H1 (cell line): ENCODE measurements around the gene MOK. TPM values are rescaled to one million over a fixed set of nuclear protein-coding genes. Genes with fewer than 3 reads are reported as not detected.

Source experiments
- CTCF ChIA-PET: fragments of 300-600 bp; sonication (Branson Sonifier 250); formaldehyde crosslinking; loops from one replicate; lab custom pipeline; 2021; ENCODE audit not compliant: partially characterized antibody; lab: Charles Lee
- POLR2A ChIA-PET: fragments of 300-600 bp; sonication (Branson Sonifier 250); formaldehyde crosslinking; loops from one replicate; lab custom pipeline; 2021; ENCODE audit warnings: inconsistent platforms; ENCODE audit not compliant: partially characterized antibody; lab: Charles Lee
- DNase-seq, 2 experiments: peaks; one replicate each; pipeline versions ENCODE4 v3.0.0 to v3.0.0-alpha.2; 2010 to 2022; ENCODE audit warnings: low spot score in 2 of 2, low read depth in 1 of 2, mixed read lengths in 1 of 2
- FAIRE-seq: peaks from 2 replicates; lab custom pipeline; 2011; peaks lifted over from hg19 to GRCh38; lab: Jason Lieb, UNC
- H2AFZ ChIP-seq: 2 replicates; pipeline ENCODE4 v1.8.1; 2012; ENCODE audit warnings: low read length, inconsistent platforms
- H2AK5ac ChIP-seq: 2 replicates; pipeline ENCODE4 v1.6.1; 2013; ENCODE audit warnings: low read depth, low read length
- H2BK120ac ChIP-seq: replicated peaks from 2 replicates; pipeline ENCODE3; 2013; ENCODE audit warnings: low read depth, low read length, inconsistent platforms
- H2BK12ac ChIP-seq: 2 replicates; pipeline ENCODE4 v1.6.1; 2013; ENCODE audit warnings: low read depth, low read length
- H2BK15ac ChIP-seq: 2 replicates; pipeline ENCODE4 v1.6.1; 2013; ENCODE audit warnings: low read length
- H2BK20ac ChIP-seq: 2 replicates; pipeline ENCODE4 v1.6.1; 2013; ENCODE audit warnings: low read length
- H2BK5ac ChIP-seq: 2 replicates; pipeline ENCODE4 v1.6.1; 2013; ENCODE audit warnings: low read depth, low read length
- H3K14ac ChIP-seq: 2 replicates; pipeline ENCODE4 v1.6.1; 2013; ENCODE audit warnings: inconsistent platforms; ENCODE audit not compliant: insufficient read length
- H3K18ac ChIP-seq: 2 replicates; pipeline ENCODE4 v1.6.1; 2013; ENCODE audit warnings: low read length; ENCODE audit errors: extremely low read depth
- H3K23ac ChIP-seq: 2 replicates; pipeline ENCODE4 v1.6.1; 2013; ENCODE audit warnings: inconsistent platforms; ENCODE audit not compliant: insufficient read length
- H3K23me2 ChIP-seq: 2 replicates; pipeline ENCODE4 v1.6.1; 2013; ENCODE audit warnings: low read depth, low read length
- H3K27ac ChIP-seq: 2 replicates; pipeline ENCODE4 v1.6.1; 2011; ENCODE audit warnings: low read depth, low read length, inconsistent platforms
- H3K27me3 ChIP-seq, 4 experiments: replicated peaks in 1 of 4; 1 replicate in 1 of 4; 2 replicates in 3 of 4; pipeline versions ENCODE4 v1.6.1 to v1.8.1; 2011 to 2013; ENCODE audit warnings: low read length in 3 of 4, mild to moderate bottlenecking in 3 of 4, inconsistent platforms in 2 of 4, mixed read lengths in 2 of 4, moderate library complexity in 1 of 4; ENCODE audit not compliant: control insufficient read depth in 3 of 4, insufficient read depth in 3 of 4; ENCODE audit errors: extremely low read depth in 1 of 4
- H3K36me3 ChIP-seq, 4 experiments: 2 replicates each; pipeline versions ENCODE4 v1.6.1 to v1.8.1; 2011 to 2013; ENCODE audit warnings: mild to moderate bottlenecking in 4 of 4, low read length in 3 of 4, moderate library complexity in 2 of 4, control low read depth in 1 of 4, inconsistent platforms in 1 of 4; ENCODE audit not compliant: insufficient read depth in 4 of 4, control insufficient read depth in 2 of 4
- H3K4ac ChIP-seq: replicated peaks from 2 replicates; pipeline ENCODE3; 2013; ENCODE audit warnings: low read length, low read depth, mixed read lengths, inconsistent platforms; ENCODE audit not compliant: insufficient read length
- H3K4me1 ChIP-seq, 4 experiments: replicated peaks in 1 of 4; 1 replicate in 1 of 4; 2 replicates in 3 of 4; pipeline versions ENCODE4 v1.6.1 to v1.8.1; 2011 to 2013; ENCODE audit warnings: low read length in 3 of 4, inconsistent platforms in 2 of 4, mixed read lengths in 1 of 4; ENCODE audit not compliant: insufficient read depth in 4 of 4, control insufficient read depth in 3 of 4
- H3K4me2 ChIP-seq, 2 experiments: 2 replicates each; pipeline versions ENCODE4 v1.6.1 to v1.8.1; 2011 to 2013; ENCODE audit warnings: low read depth in 2 of 2, low read length in 2 of 2, control low read depth in 1 of 2, inconsistent platforms in 1 of 2, mild to moderate bottlenecking in 1 of 2; ENCODE audit not compliant: insufficient read depth in 1 of 2
- H3K4me3 ChIP-seq, 4 experiments: fragments of 200-600, 300-600 bp in 1 of 4; sonication (generic), shearing (Covaris generic), sonication (Bioruptor Twin) in 1 of 4; 2 replicates each; pipeline versions ENCODE4 v1.5.1 to v1.8.1; 2011 to 2016; ENCODE audit warnings: low read length in 4 of 4, low read depth in 3 of 4, control low read depth in 2 of 4, inconsistent platforms in 2 of 4, mild to moderate bottlenecking in 2 of 4, mixed read lengths in 1 of 4, moderate library complexity in 1 of 4; ENCODE audit not compliant: insufficient read depth in 2 of 4; ENCODE audit errors: extremely low read depth in 1 of 4
- H3K56ac ChIP-seq: replicated peaks from 2 replicates; pipeline ENCODE3; 2013; ENCODE audit warnings: low read depth, mild to moderate bottlenecking, mixed read lengths, low read length, inconsistent platforms; ENCODE audit not compliant: insufficient read length
- H3K79me1 ChIP-seq: 2 replicates; pipeline ENCODE4 v1.6.1; 2013; ENCODE audit warnings: low read depth, low read length, control low read depth
- H3K79me2 ChIP-seq, 2 experiments: 2 replicates each; pipeline versions ENCODE4 v1.6.1 to v1.8.1; 2012 to 2013; ENCODE audit warnings: low read length in 2 of 2, mild to moderate bottlenecking in 2 of 2, inconsistent platforms in 1 of 2; ENCODE audit not compliant: insufficient read depth in 2 of 2, control insufficient read depth in 1 of 2
- H3K9ac ChIP-seq, 4 experiments: replicated peaks in 1 of 4; 1 replicate in 1 of 4; 2 replicates in 3 of 4; pipeline versions ENCODE4 v1.6.1 to v1.8.1; 2011 to 2013; ENCODE audit warnings: low read depth in 3 of 4, low read length in 3 of 4, control low read depth in 2 of 4, mild to moderate bottlenecking in 2 of 4, moderate library complexity in 2 of 4, inconsistent platforms in 1 of 4; ENCODE audit errors: extremely low read depth in 1 of 4
- H3K9me3 ChIP-seq, 2 experiments: 2 replicates each; pipeline versions ENCODE4 v1.6.1 to v1.8.1; 2012 to 2013; ENCODE audit warnings: mild to moderate bottlenecking in 2 of 2, moderate library complexity in 2 of 2, control low read depth in 1 of 2, inconsistent platforms in 1 of 2, low read depth in 1 of 2, low read length in 1 of 2, mixed read lengths in 1 of 2; ENCODE audit not compliant: insufficient read depth in 2 of 2
- H4K20me1 ChIP-seq, 2 experiments: replicated peaks in 1 of 2; 2 replicates each; pipeline versions ENCODE3 to v1.8.1; 2011 to 2013; ENCODE audit warnings: inconsistent platforms in 2 of 2, low read length in 2 of 2, mild to moderate bottlenecking in 1 of 2; ENCODE audit not compliant: insufficient read depth in 2 of 2, control insufficient read depth in 1 of 2
- H4K5ac ChIP-seq: 2 replicates; pipeline ENCODE4 v1.6.1; 2013; ENCODE audit warnings: low read length, low read depth, mixed read lengths, inconsistent platforms; ENCODE audit not compliant: insufficient read length
- H4K8ac ChIP-seq: 2 replicates; pipeline ENCODE4 v1.8.0; 2013; ENCODE audit warnings: mild to moderate bottlenecking, moderate library complexity, low read length, inconsistent platforms; ENCODE audit not compliant: insufficient read depth; ENCODE audit errors: extremely low read depth
- H4K91ac ChIP-seq: replicated peaks from 2 replicates; pipeline ENCODE3; 2013; ENCODE audit warnings: low read length, mixed read lengths, inconsistent platforms; ENCODE audit not compliant: insufficient read length
- JUN ChIP-seq: IDR thresholded peaks from 2 replicates; pipeline ENCODE4 v1.6.1; 2011; ENCODE audit warnings: low read depth, mild to moderate bottlenecking, improper control_type of control experiment, low read length
- KDM4A ChIP-seq: IDR thresholded peaks from one replicate; pipeline ENCODE4 v1.7.1; 2012; ENCODE audit warnings: low read depth, mild to moderate bottlenecking, moderate library complexity, low read length, inconsistent platforms; ENCODE audit not compliant: severe bottlenecking
- MAFK ChIP-seq: IDR thresholded peaks from 2 replicates; pipeline ENCODE4 v1.6.1; 2012; ENCODE audit warnings: low read depth, mild to moderate bottlenecking, improper control_type of control experiment, low read length
- SAP30 ChIP-seq: fragments of 300-600 bp; sonication (generic); IDR thresholded peaks from 2 replicates; pipeline ENCODE4 v1.7.1; 2012; ENCODE audit warnings: low read length, moderate library complexity, mild to moderate bottlenecking, inconsistent platforms; ENCODE audit not compliant: insufficient read depth, insufficient replicate concordance
- SP2 ChIP-seq: IDR thresholded peaks from 2 replicates; pipeline ENCODE4 v1.6.1; 2012; ENCODE audit warnings: mild to moderate bottlenecking, low read length, inconsistent platforms
- SRF ChIP-seq: IDR thresholded peaks from 2 replicates; pipeline ENCODE4 v1.6.1; 2011; ENCODE audit warnings: mild to moderate bottlenecking, low read depth, low read length, moderate library complexity
- WGBS, 2 experiments: shearing (Covaris generic) in 1 of 2; methylation state at CpG; one replicate each; pipeline versions ENCODE4 v1.1.6 to v1.1.7; 2013 to 2015; ENCODE audit warnings: low lambda C conversion rate in 2 of 2, mixed read lengths in 2 of 2, inconsistent platforms in 1 of 2, low coverage in 1 of 2, missing lambda C conversion rate in 1 of 2; ENCODE audit not compliant: insufficient replicate concordance in 2 of 2, insufficient coverage in 1 of 2, insufficient read length in 1 of 2; ENCODE audit errors: extremely low coverage in 1 of 2, missing lambda C conversion rate in 1 of 2; 5-methylcytosine and 5-hydroxymethylcytosine counted together
- polyA plus RNA-seq, 7 experiments: library from polyadenylated mRNA; depleted of rRNA in 3 of 7; stranded (reverse) in 5 of 7; unstranded in 2 of 7; fragments of >200 nt in 5 of 7; fragments of 200-250 nt in 2 of 7; gene quantifications; 1 replicate in 5 of 7; 2 replicates in 1 of 7; 4 replicates in 1 of 7; pipeline versions ENCODE4 v1.2.1 to v1.2.3, GENCODE V29; 2011 to 2013; ENCODE audit warnings: missing spikeins in 2 of 7, mixed read lengths in 2 of 7
- total RNA-seq: library from RNA; stranded (reverse); fragmentation: NEBNext Ultra II Directional; extraction: Animal tissue kit (Norgen Biotek cat#: 25700); gene quantifications from 2 replicates; pipeline ENCODE4 v1.2.1, GENCODE V29; 2021
- TF ChIP-seq, protein P1 (sequence below): IDR thresholded peaks from 2 replicates; pipeline ENCODE4 v1.6.1; 2011; ENCODE audit warnings: low read length, improper control_type of control experiment
- TF ChIP-seq, protein P2 (sequence below), 3 experiments: IDR thresholded peaks; 1 replicate in 2 of 3; 2 replicates in 1 of 3; pipeline versions ENCODE4 v1.5.1 to v1.6.1; 2011; ENCODE audit warnings: low read length in 3 of 3, mild to moderate bottlenecking in 3 of 3, inconsistent platforms in 2 of 3, low read depth in 1 of 3, moderate library complexity in 1 of 3; ENCODE audit not compliant: insufficient read depth in 1 of 3; ENCODE audit errors: control extremely low read depth in 1 of 3

Gene MOK
- total and polyA plus RNA-seq, 2 of the 8 experiments (the other 6 are each of a cell fraction or from before 2014, with no cell fraction given), result 2.1 to 2.5 TPM

DNA sequence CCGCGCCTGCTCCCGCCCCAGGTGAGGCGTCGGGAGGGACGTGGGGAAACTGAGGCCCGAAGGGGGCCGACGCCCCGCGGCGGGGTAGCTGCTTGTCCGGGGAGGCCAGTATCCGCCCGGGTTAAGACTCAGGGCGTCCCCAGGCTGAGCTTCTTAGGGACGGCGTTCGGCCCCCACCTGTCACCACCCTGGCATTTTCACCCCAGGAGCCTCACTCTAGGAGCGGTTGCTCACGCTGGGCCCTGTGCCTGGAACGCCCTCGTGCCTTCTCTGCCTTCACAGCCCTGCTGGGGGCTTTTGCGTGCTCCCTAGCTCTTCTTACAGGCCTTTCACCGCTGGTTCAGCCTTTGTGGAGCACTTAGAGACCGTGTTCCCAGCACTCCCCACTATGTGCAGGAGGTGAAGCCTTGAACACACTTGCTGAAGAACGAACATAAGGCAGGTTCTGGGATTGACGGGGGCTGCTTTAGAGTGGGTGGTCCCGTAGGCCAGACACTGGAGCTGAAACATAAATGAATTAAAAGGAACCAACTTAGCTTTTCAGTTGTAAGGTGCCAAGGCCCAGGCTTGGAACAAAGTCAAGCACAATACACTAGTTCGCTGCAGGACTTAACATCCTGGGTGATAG, 15.2 kb upstream of the MOK start:
- 11% methylated on average over 30 of the region's 30 CpGs; no CpG with 5 or more reads in 1 of the 2 experiments for WGBS, 2 experiments
- peaks cover 17% of the 10 kb centered on the region for H3K23me2 ChIP-seq
- H3K4me3 ChIP-seq, result peak overlapping the region; percentile 78 to 97 (median 86)
- no peak overlapping the region for H3K14ac ChIP-seq
- H4K91ac ChIP-seq, result no peak overlapping the region
- peak overlapping the region; percentile 26 for H3K56ac ChIP-seq
- H3K9ac ChIP-seq, result peak overlapping the region; percentile 63 to 86 (median 66); a peak in 6 of 7 replicates
- H4K8ac ChIP-seq, result peak overlapping the region; percentile 73
- ChIA-PET POLR2A (interaction anchor here (0.6 to 1.6 kb wide), 5 partner anchors 15 to 232 kb away, joined by 3 to 5 read pairs (median 3); partner anchors contain the start of gene MOK), CTCF (interaction anchor here (0.6 to 3.7 kb wide), 10 partner anchors 11 to 1073 kb away, joined by 3 to 22 read pairs (median 4); partner anchors contain the start of gene MOK)
- H3K79me1 ChIP-seq, result no peaks in the 10 kb centered on the region; the same call in 1 of the 2 replicates
- no peak for DNase-seq
- H2AFZ ChIP-seq, result no peak overlapping the region
- H3K9me3 ChIP-seq, result no peaks in the 10 kb centered on the region
- no peak overlapping the region for H4K5ac ChIP-seq
- peaks cover 0 to 5% (median 4%) of the 10 kb centered on the region in 4 experiments; a peak in 4 of 7 replicates for H3K27me3 ChIP-seq
- H3K4ac ChIP-seq, result peak overlapping the region; percentile 2
- H3K18ac ChIP-seq, result no peak overlapping the region
- peak overlapping the region; percentile 14; the same call in 1 of the 2 replicates for H2BK12ac ChIP-seq
- no peak overlapping the region for H3K23ac ChIP-seq
- H2BK120ac ChIP-seq, result no peak overlapping the region
- FAIRE-seq, result no peak
- H2AK5ac ChIP-seq, result no peak overlapping the region
- no peaks in the 10 kb centered on the region for H3K36me3 ChIP-seq
- no peak overlapping the region for H2BK5ac ChIP-seq
- H3K27ac ChIP-seq, result 0 out of 2 replicates have a peak overlapping the region, but pooled peaks have one; percentile 29
- H2BK20ac ChIP-seq, result no peak overlapping the region
- H4K20me1 ChIP-seq, result no peaks in the 10 kb centered on the region
- peaks cover 0 to 9% (median 4%) of the 10 kb centered on the region in 4 experiments; a peak in 4 of 7 replicates for H3K4me1 ChIP-seq
- no peaks in the 10 kb centered on the region; a peak in 1 of 4 replicates for H3K79me2 ChIP-seq
- no peak overlapping the region for H2BK15ac ChIP-seq
- H3K4me2 ChIP-seq, result peak overlapping the region; percentile 72 to 83
- TF ChIP-seq SRF (no peak), SAP30 (peak; percentile 36), JUN (no peak), KDM4A (peak; percentile 31), MAFK (no peak), SP2 (no peak)
- TF ChIP-seq, protein P1, sequence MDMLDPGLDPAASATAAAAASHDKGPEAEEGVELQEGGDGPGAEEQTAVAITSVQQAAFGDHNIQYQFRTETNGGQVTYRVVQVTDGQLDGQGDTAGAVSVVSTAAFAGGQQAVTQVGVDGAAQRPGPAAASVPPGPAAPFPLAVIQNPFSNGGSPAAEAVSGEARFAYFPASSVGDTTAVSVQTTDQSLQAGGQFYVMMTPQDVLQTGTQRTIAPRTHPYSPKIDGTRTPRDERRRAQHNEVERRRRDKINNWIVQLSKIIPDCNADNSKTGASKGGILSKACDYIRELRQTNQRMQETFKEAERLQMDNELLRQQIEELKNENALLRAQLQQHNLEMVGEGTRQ, result no peak
- TF ChIP-seq, protein P2, sequence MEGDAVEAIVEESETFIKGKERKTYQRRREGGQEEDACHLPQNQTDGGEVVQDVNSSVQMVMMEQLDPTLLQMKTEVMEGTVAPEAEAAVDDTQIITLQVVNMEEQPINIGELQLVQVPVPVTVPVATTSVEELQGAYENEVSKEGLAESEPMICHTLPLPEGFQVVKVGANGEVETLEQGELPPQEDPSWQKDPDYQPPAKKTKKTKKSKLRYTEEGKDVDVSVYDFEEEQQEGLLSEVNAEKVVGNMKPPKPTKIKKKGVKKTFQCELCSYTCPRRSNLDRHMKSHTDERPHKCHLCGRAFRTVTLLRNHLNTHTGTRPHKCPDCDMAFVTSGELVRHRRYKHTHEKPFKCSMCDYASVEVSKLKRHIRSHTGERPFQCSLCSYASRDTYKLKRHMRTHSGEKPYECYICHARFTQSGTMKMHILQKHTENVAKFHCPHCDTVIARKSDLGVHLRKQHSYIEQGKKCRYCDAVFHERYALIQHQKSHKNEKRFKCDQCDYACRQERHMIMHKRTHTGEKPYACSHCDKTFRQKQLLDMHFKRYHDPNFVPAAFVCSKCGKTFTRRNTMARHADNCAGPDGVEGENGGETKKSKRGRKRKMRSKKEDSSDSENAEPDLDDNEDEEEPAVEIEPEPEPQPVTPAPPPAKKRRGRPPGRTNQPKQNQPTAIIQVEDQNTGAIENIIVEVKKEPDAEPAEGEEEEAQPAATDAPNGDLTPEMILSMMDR (IDR thresholded peaks at IDR 0.05; ENCODE audit: control extremely low read depth in 1 of 3, insufficient read depth in 1 of 3, low read depth in 1 of 3, low read length in 3 of 3), result no peak
